SK-N-SH treated with all-trans-retinoic acid at 6 μM for 48 hours (cell line): Measurements from ENCODE around the gene RASGEF1C.

Source experiments
- ATAC-seq: fragments of 200-7000 bp; cut with Tn5 transposase; 3 replicates; pipeline ENCODE4 v1.9.1; 2020; ENCODE audit warnings: mild to moderate bottlenecking, moderate library complexity
- ARNTL ChIP-seq: fragments of 450-650 bp; formaldehyde crosslinking; IDR thresholded peaks from 2 replicates; pipeline ENCODE4 v1.5.0; 2020; ENCODE audit warnings: low read depth, mild to moderate bottlenecking, moderate library complexity, borderline replicate concordance
- BACH2 ChIP-seq: fragments of 250-450 bp; sonication (Bioruptor Pico); IDR thresholded peaks from 2 replicates; pipeline ENCODE4 v1.9.0; 2021; ENCODE audit warnings: mild to moderate bottlenecking, borderline replicate concordance
- CSDC2 ChIP-seq: fragments of 250-450 bp; sonication (Bioruptor Pico); IDR thresholded peaks from 2 replicates; pipeline ENCODE4 v1.5.0; 2020; ENCODE audit warnings: mild to moderate bottlenecking, moderate library complexity
- CSRNP3 ChIP-seq: fragments of 250-450 bp; sonication (Bioruptor Pico); IDR thresholded peaks from 2 replicates; pipeline ENCODE4 v1.5.1; 2021; ENCODE audit warnings: mild to moderate bottlenecking, moderate library complexity
- ESRRG ChIP-seq: fragments of 250-450 bp; sonication (Bioruptor Pico); IDR thresholded peaks from 2 replicates; pipeline ENCODE4 v1.6.1; 2021; ENCODE audit warnings: mild to moderate bottlenecking
- GLIS3 ChIP-seq: fragments of 250-450 bp; sonication (Bioruptor Pico); IDR thresholded peaks from 2 replicates; pipeline ENCODE4 v1.5.0; 2020; ENCODE audit warnings: mild to moderate bottlenecking, moderate library complexity
- ISL1 ChIP-seq: fragments of 250-450 bp; sonication (Bioruptor Pico); IDR thresholded peaks from 2 replicates; pipeline ENCODE4 v2.1.2; 2022; ENCODE audit warnings: mild to moderate bottlenecking, moderate library complexity
- OSR1 ChIP-seq: fragments of 250-450 bp; sonication (Bioruptor Pico); IDR thresholded peaks from 2 replicates; pipeline ENCODE4 v1.8.0; 2022; ENCODE audit warnings: moderate library complexity, mild to moderate bottlenecking, inconsistent platforms
- PATZ1 ChIP-seq: fragments of 250-450 bp; sonication (Bioruptor Pico); IDR thresholded peaks from 2 replicates; pipeline ENCODE4 v1.8.0; 2020; ENCODE audit warnings: mild to moderate bottlenecking, moderate library complexity, borderline replicate concordance
- PPARA ChIP-seq: fragments of 250-450 bp; sonication (Bioruptor Pico); IDR thresholded peaks from 2 replicates; pipeline ENCODE4 v1.5.0; 2020; ENCODE audit warnings: mild to moderate bottlenecking, borderline replicate concordance
- RARB ChIP-seq: fragments of 250-450 bp; sonication (Bioruptor Pico); IDR thresholded peaks from 2 replicates; pipeline ENCODE4 v1.8.0; 2021; ENCODE audit warnings: mild to moderate bottlenecking, moderate library complexity
- TCF4 ChIP-seq: fragments of 250-450 bp; sonication (Bioruptor Pico); IDR thresholded peaks from 2 replicates; pipeline ENCODE4 v1.8.0; 2021; ENCODE audit warnings: mild to moderate bottlenecking, moderate library complexity, borderline replicate concordance
- TOX ChIP-seq: fragments of 250-450 bp; sonication (Bioruptor Pico); IDR thresholded peaks from 2 replicates; pipeline ENCODE4 v1.8.0; 2021; ENCODE audit warnings: mild to moderate bottlenecking, moderate library complexity, borderline replicate concordance
- TSHZ2 ChIP-seq: fragments of 250-450 bp; sonication (Bioruptor Pico); IDR thresholded peaks from 2 replicates; pipeline ENCODE4 v1.5.0; 2020; ENCODE audit warnings: mild to moderate bottlenecking, moderate library complexity
- ZC3H10 ChIP-seq: fragments of 250-450 bp; sonication (Bioruptor Pico); IDR thresholded peaks from 2 replicates; pipeline ENCODE4 v1.5.1; 2021; ENCODE audit warnings: mild to moderate bottlenecking, moderate library complexity
- ZFP3 ChIP-seq: fragments of 250-450 bp; sonication (Bioruptor Pico); IDR thresholded peaks from 2 replicates; pipeline ENCODE4 v1.5.0; 2020; ENCODE audit warnings: mild to moderate bottlenecking, moderate library complexity
- ZFP30 ChIP-seq: fragments of 450-650 bp; formaldehyde crosslinking; IDR thresholded peaks from 2 replicates; pipeline ENCODE4 v1.5.0; 2022; ENCODE audit warnings: mild to moderate bottlenecking, moderate library complexity
- ZNF565 ChIP-seq: fragments of 450-650 bp; formaldehyde crosslinking; conservative IDR thresholded peaks from 2 replicates; pipeline ENCODE4 v1.5.0; 2020; ENCODE audit warnings: low read depth, mild to moderate bottlenecking, moderate library complexity
- ZNF70 ChIP-seq: fragments of 450-650 bp; formaldehyde crosslinking; IDR thresholded peaks from 2 replicates; pipeline ENCODE4 v1.5.0; 2020; ENCODE audit warnings: mild to moderate bottlenecking, moderate library complexity
- ZNF8 ChIP-seq: fragments of 450-650 bp; formaldehyde crosslinking; IDR thresholded peaks from 2 replicates; pipeline ENCODE4 v1.5.0; 2020; ENCODE audit warnings: mild to moderate bottlenecking, moderate library complexity
- TF ChIP-seq, protein P1 (sequence below): fragments of 250-450 bp; sonication (Bioruptor Pico); IDR thresholded peaks from 2 replicates; pipeline ENCODE4 v1.5.1; 2020; ENCODE audit warnings: low read depth, mild to moderate bottlenecking, moderate library complexity
- TF ChIP-seq, protein P2 (sequence below): fragments of 250-450 bp; sonication (Bioruptor Pico); IDR thresholded peaks from 2 replicates; pipeline ENCODE4 v1.8.0; 2021; ENCODE audit warnings: low read depth, mild to moderate bottlenecking, moderate library complexity, borderline replicate concordance

Gene RASGEF1C

DNA sequence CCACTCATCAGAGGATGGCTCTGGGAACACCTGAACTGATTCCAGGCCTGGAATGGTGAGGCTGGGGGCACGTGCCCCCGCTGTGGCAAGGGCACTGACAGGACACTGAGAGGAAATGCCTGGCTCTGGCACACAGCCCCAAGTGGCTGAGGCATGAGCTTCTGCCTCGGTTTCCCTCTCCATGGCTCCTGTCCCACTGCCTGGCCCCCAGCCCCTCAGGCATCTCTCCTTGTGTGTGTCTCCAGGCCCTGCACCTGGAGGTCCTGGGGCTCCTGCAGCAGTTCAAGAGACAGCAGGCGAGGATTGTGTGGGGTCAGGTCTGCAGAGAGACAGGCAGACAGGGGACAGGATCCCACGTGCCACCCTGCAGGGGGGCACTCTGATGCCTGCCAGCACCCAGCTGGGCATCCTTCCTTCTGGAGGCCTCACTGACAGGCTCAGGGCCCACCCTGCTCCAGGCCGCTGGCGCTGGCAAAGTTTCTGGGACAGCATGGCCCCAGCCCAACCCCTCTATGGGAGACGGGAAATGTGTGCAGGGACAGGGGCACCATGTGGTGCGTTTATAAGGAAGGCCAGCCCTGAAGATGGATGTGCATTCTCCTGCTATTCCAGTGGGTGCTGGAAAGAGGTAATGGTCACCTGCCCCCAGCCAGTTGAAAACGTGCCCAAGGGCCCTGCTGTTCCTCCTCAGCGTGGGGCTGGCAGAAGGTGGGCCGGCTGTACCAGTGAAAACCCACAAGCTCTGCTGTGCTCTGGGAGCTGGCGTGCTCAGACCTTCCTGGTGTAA lies 66.0 kb downstream of the RASGEF1C start:
- ATAC-seq, result no peak
- TF ChIP-seq ZNF70, result no peak
- no peak for TF ChIP-seq ZC3H10 (CRISPR knock-in tag)
- TF ChIP-seq ZNF8, result no peak
- no peak for TF ChIP-seq CSRNP3 (CRISPR knock-in tag)
- TF ChIP-seq ESRRG (CRISPR knock-in tag), result no peak
- no peak for TF ChIP-seq TSHZ2 (CRISPR knock-in tag)
- no peak for TF ChIP-seq OSR1 (CRISPR knock-in tag)
- no peak for TF ChIP-seq ARNTL (CRISPR knock-in tag)
- TF ChIP-seq ZNF565 (CRISPR knock-in tag), result no peak
- TF ChIP-seq PPARA (CRISPR knock-in tag), result no peak
- TF ChIP-seq BACH2 (CRISPR knock-in tag), result no peak
- TF ChIP-seq TOX (CRISPR knock-in tag), result no peak
- TF ChIP-seq ZFP3, result no peak
- no peak for TF ChIP-seq CSDC2 (CRISPR knock-in tag)
- TF ChIP-seq, protein P1, sequence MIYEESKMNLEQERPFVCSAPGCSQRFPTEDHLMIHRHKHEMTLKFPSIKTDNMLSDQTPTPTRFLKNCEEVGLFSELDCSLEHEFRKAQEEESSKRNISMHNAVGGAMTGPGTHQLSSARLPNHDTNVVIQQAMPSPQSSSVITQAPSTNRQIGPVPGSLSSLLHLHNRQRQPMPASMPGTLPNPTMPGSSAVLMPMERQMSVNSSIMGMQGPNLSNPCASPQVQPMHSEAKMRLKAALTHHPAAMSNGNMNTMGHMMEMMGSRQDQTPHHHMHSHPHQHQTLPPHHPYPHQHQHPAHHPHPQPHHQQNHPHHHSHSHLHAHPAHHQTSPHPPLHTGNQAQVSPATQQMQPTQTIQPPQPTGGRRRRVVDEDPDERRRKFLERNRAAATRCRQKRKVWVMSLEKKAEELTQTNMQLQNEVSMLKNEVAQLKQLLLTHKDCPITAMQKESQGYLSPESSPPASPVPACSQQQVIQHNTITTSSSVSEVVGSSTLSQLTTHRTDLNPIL, result no peak
- TF ChIP-seq TCF4 (CRISPR knock-in tag), result no peak
- no peak for TF ChIP-seq PATZ1 (CRISPR knock-in tag)
- TF ChIP-seq, protein P2, sequence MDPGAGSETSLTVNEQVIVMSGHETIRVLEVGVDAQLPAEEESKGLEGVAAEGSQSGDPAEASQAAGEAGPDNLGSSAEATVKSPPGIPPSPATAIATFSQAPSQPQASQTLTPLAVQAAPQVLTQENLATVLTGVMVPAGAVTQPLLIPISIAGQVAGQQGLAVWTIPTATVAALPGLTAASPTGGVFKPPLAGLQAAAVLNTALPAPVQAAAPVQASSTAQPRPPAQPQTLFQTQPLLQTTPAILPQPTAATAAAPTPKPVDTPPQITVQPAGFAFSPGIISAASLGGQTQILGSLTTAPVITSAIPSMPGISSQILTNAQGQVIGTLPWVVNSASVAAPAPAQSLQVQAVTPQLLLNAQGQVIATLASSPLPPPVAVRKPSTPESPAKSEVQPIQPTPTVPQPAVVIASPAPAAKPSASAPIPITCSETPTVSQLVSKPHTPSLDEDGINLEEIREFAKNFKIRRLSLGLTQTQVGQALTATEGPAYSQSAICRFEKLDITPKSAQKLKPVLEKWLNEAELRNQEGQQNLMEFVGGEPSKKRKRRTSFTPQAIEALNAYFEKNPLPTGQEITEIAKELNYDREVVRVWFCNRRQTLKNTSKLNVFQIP, result no peak
- TF ChIP-seq GLIS3, result no peak
- no peak for TF ChIP-seq ZFP30 (CRISPR knock-in tag)

- TF ChIP-seq ISL1 (CRISPR knock-in tag), result no peak
- TF ChIP-seq BACH2 (CRISPR knock-in tag), result no peak
- no peak for TF ChIP-seq CSRNP3 (CRISPR knock-in tag)
- TF ChIP-seq TOX (CRISPR knock-in tag), result no peak
- no peak for TF ChIP-seq RARB (CRISPR knock-in tag)
- no peak for TF ChIP-seq CSDC2 (CRISPR knock-in tag)
- TF ChIP-seq ARNTL (CRISPR knock-in tag), result no peak
- TF ChIP-seq ZNF8, result no peak
- TF ChIP-seq TCF4 (CRISPR knock-in tag), result no peak
- no peak for TF ChIP-seq ZFP3
- no peak for ATAC-seq
Measured at GRCh38 chr5:180142021-180142765, 66.8 kb downstream of the RASGEF1C start.
